Right ventricle myocardium inferior (tissue), 1 donor: ENCODE measurements around the gene SLC17A5. TPM values are rescaled to one million over a fixed set of nuclear protein-coding genes. Genes with fewer than 3 reads are reported as not detected.
"Not testable (repeated sequence)": the region's sequence is repeated elsewhere in the genome, so short reads cannot be mapped to it uniquely, and the experiment has no call there.

Source experiments
- ATAC-seq: fragments of 200-7000 bp; cut with Tn5 transposase; one replicate; pipeline ENCODE4 v1.9.1; 2020; ENCODE audit warnings: mild to moderate bottlenecking, moderate library complexity
- DNase-seq: peaks from one replicate; pipeline ENCODE4 v3.0.0; 2021; ENCODE audit errors: missing footprints
- intact Hi-C: fragments of 100-400 bp; cut with DNase I; formaldehyde crosslinking; loops from one replicate; pipeline ENCODE4 v1.11.0; 2022
- total RNA-seq: library from RNA; stranded (reverse); fragmentation: NEBNext Ultra II Directional; extraction: Animal tissue kit (Norgen Biotek cat#: 25700); gene quantifications from one replicate; pipeline ENCODE4 v1.2.1, GENCODE V29; 2021
- donor health status: DM: no; HTN: yes; CAD: no; lungs with severe emphysema.

SLC17A5 gene
- total RNA-seq, 1 donor from 2014 or later: 5.9 TPM

GRCh38 chr6:73556836-73557235 lies 97.0 kb downstream of the SLC17A5 start:
- no peak for ATAC-seq
- intact Hi-C loops: no loop called here
- DNase-seq: no peak

DNA sequence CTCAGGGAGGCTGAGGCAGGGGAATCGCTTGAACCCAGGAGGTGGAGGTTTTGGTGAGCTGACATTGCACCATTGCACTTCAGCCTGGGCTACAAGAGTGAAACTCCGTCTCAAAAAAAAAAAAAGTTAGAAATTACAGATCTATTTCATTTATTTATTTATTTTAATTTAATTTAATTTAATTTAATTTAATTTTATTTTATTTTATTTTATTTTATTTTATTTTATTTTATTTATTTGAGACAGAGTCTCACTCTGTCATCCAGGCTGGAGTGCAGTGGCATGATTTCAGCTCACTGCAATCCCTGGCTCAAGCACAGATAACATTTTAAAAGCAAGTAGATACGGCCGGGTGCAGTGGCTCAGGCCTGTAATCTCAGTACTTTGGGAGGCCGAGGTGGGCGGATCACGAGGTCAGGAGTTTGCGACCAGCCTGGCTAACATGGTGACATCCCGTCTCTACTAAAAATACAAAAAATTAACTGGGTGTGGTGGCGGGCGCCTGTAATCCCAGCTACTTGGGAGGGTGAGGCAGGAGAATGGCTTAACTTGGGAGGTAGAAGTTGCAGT lies 98.3 kb downstream of the SLC17A5 start:
- ATAC-seq, intact Hi-C loops, DNase-seq: not testable (repeated sequence)

- ATAC-seq, intact Hi-C loops: not testable (repeated sequence)
Observed at GRCh38 chr6:73551115-73551514, 102.7 kb downstream of the SLC17A5 start.

GRCh38 chr6:73548458-73549446 lies 105.0 kb downstream of the SLC17A5 start:
- DNase-seq: no peak
- no peak for ATAC-seq
- intact Hi-C loops: no loop called here

More at GRCh38 chr6:73551115-73551514, 102.7 kb downstream of the SLC17A5 start:
- DNase-seq: not testable (repeated sequence)

DNA sequence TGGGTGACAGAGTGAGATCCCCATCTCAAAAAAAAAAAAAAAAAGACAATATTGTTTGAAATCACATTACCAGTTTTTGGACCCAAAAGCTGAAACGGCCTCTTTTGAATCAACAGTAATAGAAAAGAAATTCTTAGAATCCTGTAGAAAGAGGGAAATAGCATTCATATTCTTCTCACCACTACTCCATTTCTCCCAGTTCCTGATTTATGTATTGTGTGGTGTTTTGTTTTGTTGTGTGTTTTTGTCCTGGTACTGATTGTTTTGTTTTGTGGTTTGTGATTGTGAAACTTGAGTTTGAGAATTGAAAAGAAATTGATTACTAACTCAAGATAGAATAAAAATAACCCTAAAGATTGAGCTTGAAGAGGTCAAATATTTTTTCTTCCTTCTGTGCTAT lies 106.8 kb downstream of the SLC17A5 start:
- intact Hi-C loops: no loop called here
- no peak for DNase-seq
- ATAC-seq: no peak

Other genes starting within 250 kb of the SLC17A5 start
- gene CGAS, start 201.7 kb downstream of the SLC17A5 start, total RNA-seq: 0.92 TPM
- 26.6 TPM for gene MTO1, start 192.3 kb downstream of the SLC17A5 start, total RNA-seq
- 1,647 TPM for gene EEF1A1, start 133.0 kb downstream of the SLC17A5 start, total RNA-seq
- 7.3 TPM for gene CD109, start 42.2 kb upstream of the SLC17A5 start, total RNA-seq